AG09319 (cell line): ENCODE data around the gene ACE.

ENCODE experiments used
- DNase-seq: peaks from one replicate; pipeline ENCODE4 v3.0.0-alpha.2; 2010; ENCODE audit warnings: low read depth; ENCODE audit errors: extremely low read depth
- TF ChIP-seq, protein P1 (sequence below): IDR thresholded peaks from 2 replicates; pipeline ENCODE4 v1.5.1; 2011; ENCODE audit warnings: low read depth, mild to moderate bottlenecking, inconsistent platforms, low read length, moderate library complexity

The ACE gene

DNA sequence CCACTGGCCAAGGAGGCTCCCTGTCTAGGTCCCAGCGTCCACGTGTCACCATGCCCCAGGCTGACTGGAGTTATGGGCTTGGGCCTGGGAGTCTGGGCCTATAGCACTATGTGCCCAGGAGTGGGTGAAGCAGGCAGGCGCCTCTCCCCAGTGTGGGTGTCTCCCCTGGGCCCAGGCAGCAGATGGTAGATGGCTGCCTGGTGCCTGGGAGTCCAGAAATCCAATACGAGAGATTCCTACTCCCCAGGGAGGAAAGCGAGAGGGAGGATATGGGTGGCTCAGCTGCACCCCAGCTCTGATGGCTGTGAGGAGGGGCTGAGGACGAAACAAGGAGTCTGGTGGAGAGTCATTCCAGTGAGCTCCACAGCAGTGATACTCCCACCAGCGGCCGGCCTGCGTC lies 51.3 kb downstream of the ACE start:
- DNase-seq: no peak
- TF ChIP-seq, protein P1, sequence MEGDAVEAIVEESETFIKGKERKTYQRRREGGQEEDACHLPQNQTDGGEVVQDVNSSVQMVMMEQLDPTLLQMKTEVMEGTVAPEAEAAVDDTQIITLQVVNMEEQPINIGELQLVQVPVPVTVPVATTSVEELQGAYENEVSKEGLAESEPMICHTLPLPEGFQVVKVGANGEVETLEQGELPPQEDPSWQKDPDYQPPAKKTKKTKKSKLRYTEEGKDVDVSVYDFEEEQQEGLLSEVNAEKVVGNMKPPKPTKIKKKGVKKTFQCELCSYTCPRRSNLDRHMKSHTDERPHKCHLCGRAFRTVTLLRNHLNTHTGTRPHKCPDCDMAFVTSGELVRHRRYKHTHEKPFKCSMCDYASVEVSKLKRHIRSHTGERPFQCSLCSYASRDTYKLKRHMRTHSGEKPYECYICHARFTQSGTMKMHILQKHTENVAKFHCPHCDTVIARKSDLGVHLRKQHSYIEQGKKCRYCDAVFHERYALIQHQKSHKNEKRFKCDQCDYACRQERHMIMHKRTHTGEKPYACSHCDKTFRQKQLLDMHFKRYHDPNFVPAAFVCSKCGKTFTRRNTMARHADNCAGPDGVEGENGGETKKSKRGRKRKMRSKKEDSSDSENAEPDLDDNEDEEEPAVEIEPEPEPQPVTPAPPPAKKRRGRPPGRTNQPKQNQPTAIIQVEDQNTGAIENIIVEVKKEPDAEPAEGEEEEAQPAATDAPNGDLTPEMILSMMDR: no peak

GRCh38 chr17:63529711-63530556 lies 53.1 kb downstream of the ACE start:
- TF ChIP-seq, protein P1: no peak
- DNase-seq: no peak

DNA sequence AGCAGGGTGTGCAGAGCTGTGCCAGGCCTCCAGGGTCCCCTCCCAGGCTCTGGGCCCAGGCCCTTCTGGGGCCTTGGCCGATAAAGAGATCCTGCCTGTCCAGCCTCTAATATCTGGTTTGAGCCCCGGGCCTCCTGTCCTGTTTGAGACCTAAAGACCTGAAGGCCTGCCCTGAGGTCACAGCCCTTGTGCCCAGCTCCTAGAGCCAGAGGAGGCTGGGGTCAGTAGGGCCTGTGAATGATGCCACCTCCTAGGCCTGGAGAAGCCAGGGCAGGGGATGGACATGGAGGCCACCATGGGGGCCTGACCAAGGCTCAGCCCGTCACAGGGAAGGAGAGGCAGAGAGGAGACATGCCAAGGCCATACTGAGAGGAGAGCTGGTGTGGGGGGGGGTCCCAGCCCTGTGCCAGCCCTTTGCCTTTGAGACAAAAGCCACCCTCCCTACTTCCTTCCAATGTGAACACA lies 53.7 kb downstream of the ACE start:
- no peak for DNase-seq
- TF ChIP-seq, protein P1: no peak

- TF ChIP-seq, protein P1: no peak
- DNase-seq: no peak
These were observed 54.4 kb downstream of the ACE start for GRCh38 chr17:63531022-63531965.

GRCh38 chr17:63533433-63534077 lies 56.7 kb downstream of the ACE start:
- no peak for DNase-seq

DNA sequence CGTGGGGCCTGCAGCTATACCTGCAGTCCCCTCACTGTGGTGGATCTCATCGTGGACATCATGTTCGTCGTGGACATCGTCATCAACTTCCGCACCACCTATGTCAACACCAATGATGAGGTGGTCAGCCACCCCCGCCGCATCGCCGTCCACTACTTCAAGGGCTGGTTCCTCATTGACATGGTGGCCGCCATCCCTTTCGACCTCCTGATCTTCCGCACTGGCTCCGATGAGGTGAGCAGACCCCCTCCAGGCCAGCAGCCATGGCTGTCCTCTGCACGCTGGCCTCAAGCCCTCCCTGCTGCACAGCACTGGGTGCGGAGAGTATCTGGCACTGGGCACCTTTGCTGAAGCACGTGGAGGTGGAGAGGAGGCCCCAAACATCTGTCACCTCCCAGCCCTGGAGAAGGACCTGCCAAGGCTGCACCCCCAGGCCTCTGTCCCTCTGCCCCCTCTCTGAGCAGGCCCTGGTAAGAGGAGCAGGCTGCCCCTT lies 57.3 kb downstream of the ACE start:
- TF ChIP-seq, protein P1: no peak
- DNase-seq: no peak

More at GRCh38 chr17:63533433-63534077, 56.7 kb downstream of the ACE start:
- TF ChIP-seq, protein P1: no peak
